Osteocyte (in vitro differentiated cells): ENCODE data around the gene ZNF502. TPM values are rescaled to one million over a fixed set of nuclear protein-coding genes. Genes with fewer than 3 reads are reported as not detected.

Source experiments
- DNase-seq: peaks from one replicate; pipeline ENCODE4 v3.0.0; 2021; ENCODE audit warnings: mixed read lengths; ENCODE audit not compliant: unreplicated experiment; ENCODE audit errors: extremely low spot score
- H3K27ac Mint-ChIP-seq: one replicate; pipeline ENCODE4 v1.8.0; 2021; ENCODE audit warnings: mild to moderate bottlenecking, mixed read lengths; ENCODE audit not compliant: unreplicated experiment
- H3K27me3 Mint-ChIP-seq: one replicate; pipeline ENCODE4 v1.8.0; 2021; ENCODE audit warnings: mixed read lengths; ENCODE audit not compliant: unreplicated experiment
- H3K36me3 Mint-ChIP-seq: one replicate; pipeline ENCODE4 v1.8.0; 2021; ENCODE audit warnings: mixed read lengths; ENCODE audit not compliant: unreplicated experiment
- H3K4me1 Mint-ChIP-seq: one replicate; pipeline ENCODE4 v1.8.0; 2021; ENCODE audit warnings: mixed read lengths; ENCODE audit not compliant: unreplicated experiment
- H3K4me3 Mint-ChIP-seq: one replicate; pipeline ENCODE4 v1.8.0; 2021; ENCODE audit warnings: mild to moderate bottlenecking, moderate library complexity, mixed read lengths; ENCODE audit not compliant: unreplicated experiment
- H3K9me3 Mint-ChIP-seq: one replicate; pipeline ENCODE4 v1.8.0; 2021; ENCODE audit warnings: mixed read lengths; ENCODE audit not compliant: unreplicated experiment
- total RNA-seq: library from RNA; stranded (reverse); gene quantifications from 2 replicates; pipeline ENCODE4 v1.2.1, GENCODE V29; 2021
- TF ChIP-seq, protein P1 (sequence below): fragments of 200-600 bp; sonication (generic); IDR thresholded peaks from 2 replicates; pipeline ENCODE4 v1.5.0; 2021; ENCODE audit warnings: antibody characterized with exemption, mild to moderate bottlenecking, moderate library complexity

The ZNF502 gene
- total RNA-seq, 1 donor from 2014 or later = not detected

DNA sequence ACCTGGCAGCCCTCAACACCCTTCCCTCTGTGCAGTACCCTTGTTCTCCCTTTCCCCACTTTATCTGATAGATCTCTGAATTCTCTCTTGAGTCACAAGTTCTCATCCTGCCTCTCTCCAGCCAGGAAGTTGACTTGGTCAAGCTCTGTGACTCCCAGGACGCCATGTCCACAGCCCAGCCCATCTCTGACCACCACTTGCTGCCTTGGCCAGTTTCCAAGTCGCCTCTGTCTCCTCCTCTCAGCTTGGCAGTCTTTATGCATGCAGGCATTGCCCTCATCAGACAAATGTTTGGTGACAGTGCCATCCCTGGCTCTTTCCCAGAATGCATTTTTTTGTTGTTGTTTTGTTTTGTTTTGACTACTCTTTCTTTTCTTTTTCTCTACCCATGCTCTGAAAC is 38.2 kb upstream of the ZNF502 start:
- H3K4me3 Mint-ChIP-seq = no peak overlapping the region
- H3K4me1 Mint-ChIP-seq = no peaks in the 10 kb centered on the region
- no peak for DNase-seq
- H3K27ac Mint-ChIP-seq = peak overlapping the region; percentile 5
- no peaks in the 10 kb centered on the region for H3K36me3 Mint-ChIP-seq
- peaks cover 12% of the 10 kb centered on the region for H3K9me3 Mint-ChIP-seq
- TF ChIP-seq, protein P1, sequence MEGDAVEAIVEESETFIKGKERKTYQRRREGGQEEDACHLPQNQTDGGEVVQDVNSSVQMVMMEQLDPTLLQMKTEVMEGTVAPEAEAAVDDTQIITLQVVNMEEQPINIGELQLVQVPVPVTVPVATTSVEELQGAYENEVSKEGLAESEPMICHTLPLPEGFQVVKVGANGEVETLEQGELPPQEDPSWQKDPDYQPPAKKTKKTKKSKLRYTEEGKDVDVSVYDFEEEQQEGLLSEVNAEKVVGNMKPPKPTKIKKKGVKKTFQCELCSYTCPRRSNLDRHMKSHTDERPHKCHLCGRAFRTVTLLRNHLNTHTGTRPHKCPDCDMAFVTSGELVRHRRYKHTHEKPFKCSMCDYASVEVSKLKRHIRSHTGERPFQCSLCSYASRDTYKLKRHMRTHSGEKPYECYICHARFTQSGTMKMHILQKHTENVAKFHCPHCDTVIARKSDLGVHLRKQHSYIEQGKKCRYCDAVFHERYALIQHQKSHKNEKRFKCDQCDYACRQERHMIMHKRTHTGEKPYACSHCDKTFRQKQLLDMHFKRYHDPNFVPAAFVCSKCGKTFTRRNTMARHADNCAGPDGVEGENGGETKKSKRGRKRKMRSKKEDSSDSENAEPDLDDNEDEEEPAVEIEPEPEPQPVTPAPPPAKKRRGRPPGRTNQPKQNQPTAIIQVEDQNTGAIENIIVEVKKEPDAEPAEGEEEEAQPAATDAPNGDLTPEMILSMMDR = no peak
- H3K27me3 Mint-ChIP-seq = no peaks in the 10 kb centered on the region

- Mint-ChIP-seq H3K27me3 (no peaks in the 10 kb centered on the region), H3K36me3 (peaks cover 7% of the 10 kb centered on the region), H3K4me1 (no peaks in the 10 kb centered on the region), H3K27ac (no peak overlapping the region), H3K4me3 (no peak overlapping the region), H3K9me3 (peaks cover 24% of the 10 kb centered on the region)
- TF ChIP-seq, protein P1 = no peak
- DNase-seq = no peak
Measured at GRCh38 chr3:44678480-44679116, 33.9 kb upstream of the ZNF502 start.

DNA sequence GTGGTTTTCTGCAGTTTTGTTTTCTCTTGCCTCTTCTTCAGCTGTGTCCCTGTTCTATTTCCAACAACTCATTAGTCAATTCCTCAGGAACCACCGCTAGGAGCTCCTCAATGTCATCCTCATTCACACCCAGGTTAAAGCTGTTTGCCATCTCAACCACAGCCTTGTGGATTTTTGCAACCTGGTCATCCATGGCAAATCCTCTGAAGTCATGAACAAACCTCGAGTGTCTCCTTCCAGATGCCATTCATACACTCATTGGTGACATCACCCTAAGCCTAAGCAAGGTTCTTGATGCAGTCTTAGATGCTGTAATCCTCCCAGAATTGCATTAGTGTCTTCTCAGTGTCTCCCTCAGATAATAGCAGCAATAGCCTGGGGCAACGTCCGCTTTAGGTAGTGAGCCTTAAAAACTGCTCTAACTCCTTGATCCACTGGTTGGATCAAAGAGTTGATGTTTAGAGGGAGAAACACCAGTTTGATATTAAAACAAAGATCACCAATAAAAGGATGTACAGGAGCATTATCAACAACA is 31.5 kb upstream of the ZNF502 start:
- peaks cover 11% of the 10 kb centered on the region for H3K36me3 Mint-ChIP-seq
- DNase-seq = no peak
- peaks cover 31% of the 10 kb centered on the region for H3K9me3 Mint-ChIP-seq
- H3K4me3 Mint-ChIP-seq = no peak overlapping the region
- no peaks in the 10 kb centered on the region for H3K27me3 Mint-ChIP-seq
- peaks cover 4% of the 10 kb centered on the region for H3K4me1 Mint-ChIP-seq
- TF ChIP-seq, protein P1 = no peak
- no peak overlapping the region for H3K27ac Mint-ChIP-seq

DNA sequence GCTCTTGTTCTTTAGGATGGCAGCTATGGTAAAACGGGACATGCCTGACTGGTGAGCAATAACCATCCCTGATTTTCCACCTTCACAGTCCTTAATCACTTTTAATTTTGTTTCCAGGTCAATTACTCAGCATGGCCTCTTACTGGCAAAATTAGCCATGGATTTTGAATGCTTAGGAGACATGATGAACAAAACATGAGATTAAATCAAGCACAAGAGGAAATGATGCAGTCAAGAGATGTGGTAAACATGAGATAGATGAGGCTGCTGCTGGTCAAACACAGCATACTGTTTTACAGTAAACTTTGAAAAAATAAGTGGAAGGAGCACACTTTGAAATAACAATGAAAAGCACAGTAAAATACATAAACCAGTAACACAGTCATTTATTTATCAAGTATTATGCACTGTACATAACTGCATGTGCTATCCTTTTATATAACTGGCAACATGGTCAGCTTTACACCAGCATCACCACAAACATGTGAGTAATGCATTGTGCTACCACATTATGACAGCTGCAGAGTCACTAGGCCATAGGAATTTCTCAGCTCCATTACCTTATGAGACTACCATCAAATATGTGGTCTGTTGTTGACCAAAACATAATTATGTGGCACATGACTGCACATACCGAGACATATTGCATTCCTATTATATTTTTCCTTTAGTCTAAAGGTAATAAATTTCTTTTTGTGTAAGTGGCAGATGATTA is 30.1 kb upstream of the ZNF502 start:
- Mint-ChIP-seq H3K27me3 (no peaks in the 10 kb centered on the region), H3K36me3 (peaks cover 11% of the 10 kb centered on the region), H3K9me3 (peaks cover 36% of the 10 kb centered on the region), H3K4me1 (peaks cover 4% of the 10 kb centered on the region), H3K4me3 (no peak overlapping the region), H3K27ac (no peak overlapping the region)
- no peak for DNase-seq
- TF ChIP-seq, protein P1 = no peak

DNA sequence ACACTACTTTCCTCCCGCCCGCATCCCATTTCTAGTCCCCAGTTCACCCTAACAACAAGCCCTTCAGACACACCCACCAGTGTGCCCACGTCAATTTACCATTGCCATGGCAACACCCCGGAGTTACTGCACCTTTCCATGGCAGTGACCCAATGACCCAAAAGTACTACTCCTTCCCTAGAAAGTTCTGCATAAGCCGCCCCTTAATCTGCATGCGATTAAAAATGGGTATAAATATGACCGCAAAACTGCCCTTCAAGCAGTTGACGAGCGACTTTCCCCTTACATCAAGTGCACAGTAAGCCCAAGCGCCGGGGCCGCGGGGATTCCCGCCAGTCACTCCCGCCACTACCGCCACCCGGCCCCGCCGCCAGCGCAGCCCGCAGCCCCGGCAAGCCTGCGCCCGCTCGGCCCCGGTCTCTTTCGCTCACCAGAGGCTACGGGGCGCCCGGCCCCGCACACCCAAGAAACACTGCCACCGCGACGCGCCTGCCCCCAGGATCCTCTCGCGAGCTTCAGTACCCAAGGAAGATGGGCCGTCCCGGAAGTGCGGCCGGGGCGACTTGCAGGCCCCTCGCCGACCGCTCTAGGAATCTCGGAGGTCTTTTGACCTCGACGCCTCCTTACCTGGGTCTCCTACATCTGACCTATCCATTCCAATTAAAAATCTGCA is 27.2 kb upstream of the ZNF502 start:
- Mint-ChIP-seq H3K27me3 (peaks cover 5% of the 10 kb centered on the region), H3K27ac (peak overlapping the region; percentile 12), H3K4me3 (peak overlapping the region; percentile 71), H3K4me1 (peaks cover 4% of the 10 kb centered on the region), H3K36me3 (peaks cover 11% of the 10 kb centered on the region), H3K9me3 (peaks cover 44% of the 10 kb centered on the region)
- DNase-seq = no peak
- TF ChIP-seq, protein P1 = no peak
